Endodermal cell (in vitro differentiated cells): ENCODE data around the gene LRBA. TPM values are rescaled to one million over a fixed set of nuclear protein-coding genes. Genes with fewer than 3 reads are reported as not detected.

Source experiments
- DNase-seq: peaks from one replicate; pipeline ENCODE4 v3.0.0-alpha.2; 2017
- H3K27ac ChIP-seq: 2 replicates; pipeline ENCODE4 v1.5.1; 2013; ENCODE audit warnings: mild to moderate bottlenecking, low read depth, low read length, moderate library complexity
- H3K27me3 ChIP-seq: 2 replicates; pipeline ENCODE4 v1.6.1; 2013; ENCODE audit warnings: mild to moderate bottlenecking, low read length, moderate library complexity; ENCODE audit not compliant: insufficient read depth, control insufficient read depth, poor library complexity, severe bottlenecking
- H3K36me3 ChIP-seq: 2 replicates; pipeline ENCODE4 v1.7.0; 2013; ENCODE audit warnings: mild to moderate bottlenecking, low read length, moderate library complexity; ENCODE audit not compliant: control insufficient read depth, insufficient read depth
- H3K4me1 ChIP-seq: one replicate; pipeline ENCODE4 v1.7.0; 2013; ENCODE audit warnings: low read length; ENCODE audit not compliant: control insufficient read depth, insufficient read depth
- H3K4me3 ChIP-seq: 2 replicates; pipeline ENCODE4 v1.5.1; 2013; ENCODE audit warnings: mild to moderate bottlenecking, low read length, moderate library complexity
- H3K9ac ChIP-seq: 2 replicates; pipeline ENCODE4 v1.6.1; 2013; ENCODE audit warnings: mild to moderate bottlenecking, low read length, moderate library complexity; ENCODE audit not compliant: poor library complexity, severe bottlenecking; ENCODE audit errors: extremely low read depth
- H3K9me3 ChIP-seq: 2 replicates; pipeline ENCODE4 v1.6.1; 2013; ENCODE audit warnings: mild to moderate bottlenecking, low read length, moderate library complexity; ENCODE audit not compliant: control insufficient read depth
- H3K27ac Mint-ChIP-seq: 2 replicates; pipeline ENCODE4 v1.8.0; 2020; ENCODE audit warnings: mixed read lengths
- H3K27me3 Mint-ChIP-seq: 2 replicates; pipeline ENCODE4 v1.8.0; 2021; ENCODE audit warnings: mild to moderate bottlenecking, mixed read lengths; ENCODE audit not compliant: insufficient read depth
- H3K36me3 Mint-ChIP-seq: 2 replicates; pipeline ENCODE4 v1.8.0; 2020; ENCODE audit warnings: low read depth, mixed read lengths
- H3K4me1 Mint-ChIP-seq: 2 replicates; pipeline ENCODE4 v1.8.0; 2020; ENCODE audit warnings: mixed read lengths
- H3K4me3 Mint-ChIP-seq: 2 replicates; pipeline ENCODE4 v1.8.0; 2020; ENCODE audit warnings: mild to moderate bottlenecking, moderate library complexity, mixed read lengths
- H3K9me3 Mint-ChIP-seq: 2 replicates; pipeline ENCODE4 v1.8.0; 2020; ENCODE audit warnings: mild to moderate bottlenecking, mixed read lengths
- CTCF ChIP-seq: fragments of 200-600 bp; sonication (generic); conservative IDR thresholded peaks from 2 replicates; pipeline ENCODE4 v1.5.0; 2021; ENCODE audit warnings: antibody characterized with exemption, mild to moderate bottlenecking
- WGBS, 2 experiments: methylation state at CpG; one replicate each; pipeline versions ENCODE4 v1.1.5 to v1.1.7; 2013; ENCODE audit warnings: missing lambda C conversion rate in 2 of 2, mixed read lengths in 1 of 2; ENCODE audit not compliant: insufficient coverage in 1 of 2, insufficient read length in 1 of 2; 5-methylcytosine and 5-hydroxymethylcytosine counted together
- total RNA-seq, 2 donors: library from RNA; stranded (reverse); fragmentation: NEBNext Ultra II Directional in 1 of 2; extraction: Animal tissue kit (Norgen Biotek cat#: 25700) in 1 of 2; gene quantifications; 2 replicates in 1 of 2; 3 replicates in 1 of 2; pipeline ENCODE4 v1.2.1, GENCODE V29; 2021

The LRBA gene
- total RNA-seq, 2 donors from 2014 or later: 77.3 to 95.9 TPM

GRCh38 chr4:150817804-150818528 lies 197.1 kb downstream of the LRBA start:
- no peak for TF ChIP-seq CTCF

GRCh38 chr4:150817017-150817416 lies 198.1 kb downstream of the LRBA start:
- peaks cover 3% of the 10 kb centered on the region for H3K9me3 Mint-ChIP-seq
- Histone ChIP-seq H3K36me3 (peaks cover 6% of the 10 kb centered on the region), H3K27ac (no peak overlapping the region), H3K4me1 (peaks cover 7% of the 10 kb centered on the region), H3K4me3 (no peak overlapping the region), H3K9ac (no peak overlapping the region), H3K27me3 (no peaks in the 10 kb centered on the region), H3K9me3 (peaks cover 9% of the 10 kb centered on the region)
- no peak overlapping the region for H3K27ac Mint-ChIP-seq
- 95% methylated on average over 1 of the region's 1 CpG; no CpG with 5 or more reads in 1 of the 2 experiments for WGBS, 2 experiments
- no peak overlapping the region for H3K4me3 Mint-ChIP-seq
- H3K36me3 Mint-ChIP-seq: peaks cover 8% of the 10 kb centered on the region
- H3K27me3 Mint-ChIP-seq: no peaks in the 10 kb centered on the region
- TF ChIP-seq CTCF: no peak
- peaks cover 11% of the 10 kb centered on the region for H3K4me1 Mint-ChIP-seq
- DNase-seq: no peak

More at GRCh38 chr4:150817804-150818528, 197.1 kb downstream of the LRBA start:
- H3K36me3 ChIP-seq: peaks cover 6% of the 10 kb centered on the region
- H3K27ac ChIP-seq: no peak overlapping the region
- H3K27me3 Mint-ChIP-seq: no peaks in the 10 kb centered on the region
- WGBS, 2 experiments: 80 to 89% methylated on average over 1 to 3 of the region's 3 CpGs
- H3K4me1 ChIP-seq: peaks cover 10% of the 10 kb centered on the region
- H3K9ac ChIP-seq: no peak overlapping the region
- H3K4me1 Mint-ChIP-seq: peaks cover 7% of the 10 kb centered on the region
- peaks cover 3% of the 10 kb centered on the region for H3K9me3 Mint-ChIP-seq
- peaks cover 9% of the 10 kb centered on the region for H3K9me3 ChIP-seq
- no peaks in the 10 kb centered on the region for H3K27me3 ChIP-seq
- H3K36me3 Mint-ChIP-seq: peaks cover 8% of the 10 kb centered on the region
- H3K27ac Mint-ChIP-seq: no peak overlapping the region
- no peak for DNase-seq
- no peak overlapping the region for H3K4me3 ChIP-seq
- no peak overlapping the region for H3K4me3 Mint-ChIP-seq

- no peak for DNase-seq
- no peaks in the 10 kb centered on the region for H3K27me3 ChIP-seq
- H3K9me3 Mint-ChIP-seq: peaks cover 3% of the 10 kb centered on the region
- H3K36me3 ChIP-seq: peaks cover 6% of the 10 kb centered on the region
- no peak overlapping the region for H3K27ac ChIP-seq
- peaks cover 9% of the 10 kb centered on the region for H3K9me3 ChIP-seq
- peaks cover 7% of the 10 kb centered on the region for H3K4me1 Mint-ChIP-seq
- H3K4me3 ChIP-seq: no peak overlapping the region
- no peak for TF ChIP-seq CTCF
- peaks cover 4% of the 10 kb centered on the region for H3K4me1 ChIP-seq
- H3K27me3 Mint-ChIP-seq: no peaks in the 10 kb centered on the region
- H3K4me3 Mint-ChIP-seq: no peak overlapping the region
- H3K27ac Mint-ChIP-seq: no peak overlapping the region
- H3K36me3 Mint-ChIP-seq: peaks cover 8% of the 10 kb centered on the region
- H3K9ac ChIP-seq: no peak overlapping the region
Measured at GRCh38 chr4:150816491-150816890, 198.6 kb downstream of the LRBA start.
